ENCODE results near the gene IL17RD. TPM values are rescaled to one million over a fixed set of nuclear protein-coding genes. Genes with fewer than 3 reads are reported as not detected.
A peak's percentile ranks its signal among the peaks of the same experiment; 100 is the strongest.

Gene IL17RD
- total and polyA plus RNA-seq, 9 of the 15 experiments (the other 6 are each of a cell fraction or from before 2014, with no cell fraction given), result under 0.01 to 0.09 (median 0.04) TPM; not detected in 4

DNA sequence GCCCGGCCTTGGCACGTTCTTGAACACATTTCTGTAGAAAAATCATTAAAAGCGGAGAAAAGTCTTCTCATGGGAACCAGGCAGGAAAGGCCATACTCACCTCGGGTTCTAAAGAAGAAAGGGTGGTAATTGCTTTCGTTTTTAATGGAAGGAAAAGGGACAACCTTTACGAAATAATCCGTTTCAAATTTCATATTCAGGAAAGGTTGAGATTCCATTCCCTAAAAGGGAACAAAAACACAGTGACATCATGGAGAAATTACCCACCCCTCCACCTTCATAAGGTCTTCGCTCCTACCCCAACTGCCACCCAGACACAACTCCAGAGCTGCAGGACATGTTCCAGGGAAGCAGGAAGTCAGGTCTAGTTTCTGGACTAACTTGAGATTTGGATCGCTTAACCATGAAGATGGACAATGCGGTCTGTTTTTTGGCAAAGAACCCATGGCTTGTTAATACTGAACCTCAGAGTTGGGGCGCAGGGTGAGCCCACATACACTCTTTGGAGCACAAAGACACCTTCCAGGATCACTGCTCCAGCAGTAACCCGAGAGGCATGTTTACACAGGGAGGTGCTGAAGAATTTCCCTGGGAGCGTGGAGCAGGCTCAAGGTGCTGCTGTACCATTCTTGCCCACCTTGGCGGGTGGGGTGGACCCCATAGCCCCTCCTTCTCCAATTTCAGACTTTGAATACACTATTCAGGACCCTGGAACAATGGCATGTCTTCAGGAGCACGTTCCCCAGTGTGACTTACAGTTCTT is 55.5 kb downstream of the IL17RD start:
- POLR2A ChIA-PET, result no interaction called here
- Histone ChIP-seq H2AFZ (ENCODE audit: low read depth, low read length) (no peak overlapping the region), H3K79me2 (ENCODE audit: control insufficient read depth, insufficient read depth, low read length) (no peaks in the 10 kb centered on the region), H3K4me1 (replicated peaks in 1 of 2; ENCODE audit: control insufficient read depth in 2 of 2, insufficient read depth in 2 of 2, low read length in 2 of 2) (no peaks in the 10 kb centered on the region), H3K4me3 (no peak overlapping the region), H3K9ac (ENCODE audit: insufficient read depth in 1 of 2, low read depth in 2 of 2, low read length in 2 of 2) (no peak overlapping the region; a peak in 1 of 4 replicates), H3K4me2 (ENCODE audit: insufficient read depth, low read length) (no peak overlapping the region), H3K27ac (ENCODE audit: extremely low read depth, low read depth, low read length) (no peak overlapping the region), H3K27me3 (ENCODE audit: control insufficient read depth in 2 of 2, insufficient read depth in 2 of 2, low read length in 2 of 2) (peaks cover 5 to 32% of the 10 kb centered on the region in 2 experiments; a peak in 4 of 5 replicates), H4K20me1 (replicated peaks; ENCODE audit: control insufficient read depth, insufficient read depth, low read length) (no peaks in the 10 kb centered on the region), H3K9me1 (ENCODE audit: control insufficient read depth, insufficient read depth, low read length) (no peaks in the 10 kb centered on the region), H3K36me3 (ENCODE audit: control insufficient read depth, insufficient read depth, low read length) (no peaks in the 10 kb centered on the region), H3K9me3 (replicated peaks; ENCODE audit: control insufficient read depth, insufficient read depth, low read depth, low read length) (no peaks in the 10 kb centered on the region)
- 8% methylated on average over 14 of the region's 15 CpGs for WGBS (ENCODE audit: insufficient coverage, low coverage, missing lambda C conversion rate)
- TF ChIP-seq ZNF121 (CRISPR knock-in tag; conservative IDR thresholded peaks at IDR 0.05) (no peak), L3MBTL2 (IDR thresholded peaks at IDR 0.05) (no peak)
- CTCF ChIA-PET (ENCODE audit: low intra/inter-chr PET ratio), result no interaction called here
- DNase-seq (ENCODE audit: extremely low read depth in 1 of 4, low spot score in 3 of 4) (no peak), FAIRE-seq (no peak), ATAC-seq (no peak)
- no TSS peak for BruUV-seq (replicated peaks)
- in situ Hi-C loops (cut with MboI) (no loop called here), intact Hi-C loops (cut with micrococcal nuclease) (loop anchor here (10.0 kb wide), 1 partner anchor 285 kb away; no protein-coding TSS in a partner anchor)

DNA sequence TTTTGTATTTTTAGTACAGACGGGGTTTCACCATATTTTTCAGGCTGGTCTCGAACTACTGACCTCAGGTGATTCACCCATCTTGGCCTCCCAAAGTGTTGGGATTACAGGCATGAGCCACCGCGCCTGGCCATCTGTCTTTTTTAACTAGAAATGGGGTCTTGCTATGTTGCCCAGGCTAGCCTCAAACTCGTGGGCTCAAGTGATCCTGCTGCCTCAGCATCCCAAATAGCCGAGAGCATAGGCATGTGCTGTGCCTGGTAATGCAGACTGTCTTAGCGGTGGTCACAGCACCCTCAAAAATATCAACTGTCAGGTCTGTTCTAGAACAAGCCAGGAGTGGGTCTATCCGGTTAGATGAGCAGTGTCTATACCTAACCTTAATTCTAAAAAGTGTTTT is 56.5 kb downstream of the IL17RD start:
- no peak overlapping the region for H3K4me2 ChIP-seq (ENCODE audit: insufficient read depth, low read length)
- TF ChIP-seq PRMT5 (CRISPR knock-in tag; IDR thresholded peaks at IDR 0.05) (no peak), ZNF121 (CRISPR knock-in tag; conservative IDR thresholded peaks at IDR 0.05) (peak; percentile 86), CHCHD3 (CRISPR knock-in tag; IDR thresholded peaks at IDR 0.05) (no peak)
- H3K36me3 ChIP-seq (ENCODE audit: control insufficient read depth, insufficient read depth, low read length), result no peaks in the 10 kb centered on the region
- no peak overlapping the region for H3K27ac ChIP-seq (ENCODE audit: extremely low read depth, low read depth, low read length)
- no peak overlapping the region for H2AFZ ChIP-seq (ENCODE audit: low read depth, low read length)
- ATAC-seq (no peak), DNase-seq (ENCODE audit: extremely low read depth in 1 of 4, low spot score in 3 of 4) (no peak), FAIRE-seq (no peak)
- H3K4me1 ChIP-seq (replicated peaks in 1 of 2; ENCODE audit: control insufficient read depth in 2 of 2, insufficient read depth in 2 of 2, low read length in 2 of 2), result no peaks in the 10 kb centered on the region
- in situ Hi-C loops (cut with MboI) (no loop called here), intact Hi-C loops (cut with micrococcal nuclease) (loop anchor here (10.0 kb wide), 1 partner anchor 286 kb away; no protein-coding TSS in a partner anchor)
- H3K9me1 ChIP-seq (ENCODE audit: control insufficient read depth, insufficient read depth, low read length), result no peaks in the 10 kb centered on the region
- CTCF ChIA-PET (ENCODE audit: low intra/inter-chr PET ratio), result no interaction called here
- no peaks in the 10 kb centered on the region for H3K79me2 ChIP-seq (ENCODE audit: control insufficient read depth, insufficient read depth, low read length)
- H3K4me3 ChIP-seq, result no peak overlapping the region
- no TSS peak for BruUV-seq (replicated peaks)
- H3K27me3 ChIP-seq (ENCODE audit: control insufficient read depth in 2 of 2, insufficient read depth in 2 of 2, low read length in 2 of 2), result peaks cover 5 to 26% of the 10 kb centered on the region in 2 experiments; a peak in 4 of 5 replicates
- POLR2A ChIA-PET, result no interaction called here
- H4K20me1 ChIP-seq (replicated peaks; ENCODE audit: control insufficient read depth, insufficient read depth, low read length), result no peaks in the 10 kb centered on the region
- no peaks in the 10 kb centered on the region for H3K9me3 ChIP-seq (replicated peaks; ENCODE audit: control insufficient read depth, insufficient read depth, low read depth, low read length)
- H3K9ac ChIP-seq (ENCODE audit: insufficient read depth in 1 of 2, low read depth in 2 of 2, low read length in 2 of 2), result no peak overlapping the region
- WGBS (ENCODE audit: insufficient coverage, low coverage, missing lambda C conversion rate), result 22% methylated on average over 8 of the region's 8 CpGs

Measured in K562 (cell line).